ENCODE measurements around the gene IFT122. TPM values are rescaled to one million over a fixed set of nuclear protein-coding genes. Genes with fewer than 3 reads are reported as not detected.
"Not testable (repeated sequence)": the region's sequence is repeated elsewhere in the genome, so short reads cannot be mapped to it uniquely, and the experiment has no call there.

Gene IFT122
- total and polyA plus RNA-seq, 3 donors from 2014 or later, result 125 to 218 (median 168) TPM

DNA sequence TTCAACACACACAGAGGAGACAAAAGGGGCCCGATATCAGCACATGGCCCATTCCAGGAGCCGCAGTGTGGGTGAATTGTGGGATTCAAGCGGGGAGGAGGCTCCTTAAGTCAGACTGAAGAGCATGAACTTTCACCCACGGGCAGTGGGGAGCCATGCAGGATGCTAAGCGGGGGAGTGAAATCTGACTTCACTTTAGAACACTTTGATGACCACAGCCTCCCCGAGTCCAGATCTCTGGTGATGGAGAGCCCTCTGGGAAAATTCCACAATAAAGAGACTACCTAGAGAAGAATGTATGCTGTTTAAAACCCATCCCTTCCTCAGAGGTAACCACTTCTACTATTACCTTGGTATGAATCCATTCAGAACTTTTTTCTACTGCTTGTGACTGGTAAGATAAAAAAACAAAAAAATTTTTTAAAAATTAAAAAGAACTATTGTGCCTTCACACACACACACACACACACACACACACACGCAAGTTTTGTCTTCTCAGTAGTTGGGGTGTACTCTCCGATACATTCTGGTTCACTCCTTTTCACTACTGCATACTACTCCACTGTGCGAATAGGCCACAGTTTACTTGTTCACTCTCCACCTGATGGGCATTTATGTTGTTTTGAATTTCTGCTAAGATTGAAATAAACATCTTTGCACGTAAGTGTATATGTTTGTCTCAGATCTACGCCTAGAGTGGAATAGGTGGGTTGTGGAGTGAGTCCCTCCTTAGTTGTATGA lies 100.9 kb downstream of the IFT122 start:
- Histone ChIP-seq H3K9me3 (no peaks in the 10 kb centered on the region), H3K27me3 (no peaks in the 10 kb centered on the region), H3K4me3 (no peak overlapping the region), H3K4me1 (peaks cover 4% of the 10 kb centered on the region), H3K36me3 (ENCODE audit: low read depth, missing control alignments) (no peaks in the 10 kb centered on the region), H3K27ac (no peak overlapping the region)
- intact Hi-C loops (cut with DNase I; ENCODE audit: low total_unique reads), result no loop called here
- no peak for DNase-seq
- WGBS, 2 donors, result 84 to 90% methylated on average over 11 of the region's 11 CpGs
- TF ChIP-seq, protein P1, sequence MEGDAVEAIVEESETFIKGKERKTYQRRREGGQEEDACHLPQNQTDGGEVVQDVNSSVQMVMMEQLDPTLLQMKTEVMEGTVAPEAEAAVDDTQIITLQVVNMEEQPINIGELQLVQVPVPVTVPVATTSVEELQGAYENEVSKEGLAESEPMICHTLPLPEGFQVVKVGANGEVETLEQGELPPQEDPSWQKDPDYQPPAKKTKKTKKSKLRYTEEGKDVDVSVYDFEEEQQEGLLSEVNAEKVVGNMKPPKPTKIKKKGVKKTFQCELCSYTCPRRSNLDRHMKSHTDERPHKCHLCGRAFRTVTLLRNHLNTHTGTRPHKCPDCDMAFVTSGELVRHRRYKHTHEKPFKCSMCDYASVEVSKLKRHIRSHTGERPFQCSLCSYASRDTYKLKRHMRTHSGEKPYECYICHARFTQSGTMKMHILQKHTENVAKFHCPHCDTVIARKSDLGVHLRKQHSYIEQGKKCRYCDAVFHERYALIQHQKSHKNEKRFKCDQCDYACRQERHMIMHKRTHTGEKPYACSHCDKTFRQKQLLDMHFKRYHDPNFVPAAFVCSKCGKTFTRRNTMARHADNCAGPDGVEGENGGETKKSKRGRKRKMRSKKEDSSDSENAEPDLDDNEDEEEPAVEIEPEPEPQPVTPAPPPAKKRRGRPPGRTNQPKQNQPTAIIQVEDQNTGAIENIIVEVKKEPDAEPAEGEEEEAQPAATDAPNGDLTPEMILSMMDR (IDR thresholded peaks at IDR 0.05), result no peak
- no peak for TF ChIP-seq POLR2A (IDR thresholded peaks at IDR 0.05)

DNA sequence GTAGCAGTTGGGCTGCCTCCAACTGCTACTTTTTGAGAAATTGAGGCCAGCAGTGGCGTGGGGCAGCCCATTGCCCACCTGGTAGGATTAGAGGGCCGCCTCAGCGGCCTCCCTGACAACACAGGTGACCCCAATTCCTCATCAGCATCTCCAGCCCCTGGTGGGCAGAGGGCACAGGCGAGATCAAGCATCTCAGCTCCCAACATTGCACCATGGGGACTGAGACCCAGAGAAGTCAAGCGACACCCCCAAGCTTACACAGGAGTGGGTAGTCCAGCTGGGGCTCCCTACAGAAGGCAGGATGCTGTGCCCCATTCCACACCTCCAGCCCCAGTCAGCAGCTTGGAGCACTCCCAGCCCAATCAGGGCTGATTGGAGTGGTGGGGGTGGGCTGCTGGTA lies 102.7 kb downstream of the IFT122 start:
- TF ChIP-seq, protein P1 (IDR thresholded peaks at IDR 0.05), result no peak
- no peak for TF ChIP-seq POLR2A (IDR thresholded peaks at IDR 0.05)
- H3K9me3 ChIP-seq, result no peaks in the 10 kb centered on the region
- intact Hi-C loops (cut with DNase I; ENCODE audit: low total_unique reads), result no loop called here
- H3K36me3 ChIP-seq (ENCODE audit: low read depth, missing control alignments), result no peaks in the 10 kb centered on the region
- WGBS, 2 donors, result 97 to 100% methylated on average over 1 to 4 of the region's 5 CpGs
- H3K27ac ChIP-seq, result no peak overlapping the region
- H3K4me1 ChIP-seq, result no peaks in the 10 kb centered on the region
- H3K27me3 ChIP-seq, result no peaks in the 10 kb centered on the region
- no peak for DNase-seq
- no peak overlapping the region for H3K4me3 ChIP-seq

DNA sequence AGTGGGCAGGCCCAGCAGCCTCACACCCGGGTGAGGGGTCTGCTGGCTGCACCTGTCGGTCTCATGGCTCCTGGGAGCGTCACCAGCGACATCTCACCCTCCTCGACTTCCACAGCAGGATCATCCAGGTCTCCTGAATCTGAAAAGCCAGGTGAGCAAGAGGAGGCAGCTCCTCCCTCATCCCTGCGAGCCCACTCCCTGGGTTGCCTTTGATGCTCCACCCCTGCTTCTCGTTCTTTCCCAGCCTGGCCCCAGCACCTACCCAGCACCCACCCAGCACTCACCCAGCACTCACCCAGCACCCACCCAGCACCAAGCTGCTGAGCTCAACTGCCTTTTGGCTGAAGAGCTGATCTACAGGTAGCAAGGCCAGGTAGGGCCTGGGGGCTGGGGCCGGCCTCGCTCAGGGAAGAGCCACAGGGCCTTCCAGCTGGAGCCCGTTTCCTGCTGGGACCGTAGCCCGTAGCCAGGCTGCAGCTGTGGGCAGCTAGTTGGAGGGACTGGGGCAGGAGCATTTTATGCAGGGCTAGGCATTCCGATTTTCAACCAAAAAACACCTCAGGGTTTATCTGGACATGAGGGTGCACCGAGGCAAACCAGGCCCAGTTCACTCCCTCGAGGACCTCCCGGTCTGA lies 103.2 kb downstream of the IFT122 start, which contains the start of gene H1-8:
Gene H1-8 (plus strand): TSS at position 20 of the 635 bp plus-strand sequence. CDS start 44 bp downstream, at position 64.
- intact Hi-C loops (cut with DNase I; ENCODE audit: low total_unique reads), result no loop called here
- WGBS, 2 donors, result 91 to 96% methylated on average over 9 to 16 of the region's 16 CpGs
- no peak for TF ChIP-seq POLR2A (IDR thresholded peaks at IDR 0.05)
- TF ChIP-seq, protein P1 (IDR thresholded peaks at IDR 0.05), result no peak
- no peaks in the 10 kb centered on the region for H3K4me1 ChIP-seq
- DNase-seq, result no peak
- no peaks in the 10 kb centered on the region for H3K9me3 ChIP-seq
- H3K27ac ChIP-seq, result no peak within 1 kb of the TSS
- H3K36me3 ChIP-seq (ENCODE audit: low read depth, missing control alignments), result no peaks in the 10 kb centered on the region
- H3K27me3 ChIP-seq, result no peaks in the 10 kb centered on the region
- no peak within 1 kb of the TSS for H3K4me3 ChIP-seq

DNA sequence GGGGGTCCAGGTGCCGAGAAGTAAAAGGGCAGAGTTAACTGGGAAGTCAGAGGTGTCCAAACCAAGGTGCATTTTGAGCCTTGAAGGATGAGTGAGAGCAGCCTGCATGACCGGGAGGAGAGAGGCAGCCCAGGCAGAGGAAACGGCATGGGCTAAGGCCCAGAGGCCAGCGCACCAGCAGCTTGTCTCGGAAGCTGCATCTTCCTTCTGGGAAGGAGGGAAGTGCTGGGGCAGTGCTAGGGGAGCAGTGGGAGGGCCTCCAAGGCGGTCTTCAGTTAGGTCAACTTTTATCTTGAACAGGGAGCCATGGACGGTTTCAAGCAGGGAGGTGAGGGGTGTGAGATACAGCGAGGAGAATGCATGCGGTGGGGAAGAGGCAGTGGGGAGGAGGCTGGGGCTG lies 104.0 kb downstream of the IFT122 start:
- intact Hi-C loops (cut with DNase I; ENCODE audit: low total_unique reads), result no loop called here
- no peak for TF ChIP-seq POLR2A (IDR thresholded peaks at IDR 0.05)
- TF ChIP-seq, protein P1 (IDR thresholded peaks at IDR 0.05), result no peak

DNA sequence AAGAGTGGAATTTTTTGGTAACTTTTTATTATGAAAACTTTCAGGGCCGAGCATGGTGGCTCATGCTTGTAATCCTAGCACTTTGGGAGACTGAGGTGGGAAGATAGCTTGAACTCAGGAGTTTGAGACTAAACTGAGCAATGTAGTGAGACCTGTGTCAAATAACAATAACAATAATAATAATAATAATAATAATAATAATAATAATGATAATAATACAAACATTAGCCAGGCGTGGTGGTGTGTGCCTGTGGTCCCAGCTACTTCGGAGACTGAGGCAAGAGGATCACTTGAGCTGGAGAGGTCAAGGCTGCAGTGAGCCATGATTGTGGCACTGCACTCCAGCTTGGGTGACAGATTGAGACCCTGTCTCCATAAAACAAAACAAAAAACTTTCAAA lies 105.9 kb downstream of the IFT122 start:
- H3K36me3 ChIP-seq (ENCODE audit: low read depth, missing control alignments); H3K27ac ChIP-seq; H3K4me1 ChIP-seq; DNase-seq; H3K4me3 ChIP-seq; H3K9me3 ChIP-seq; H3K27me3 ChIP-seq; intact Hi-C loops (cut with DNase I; ENCODE audit: low total_unique reads): not testable (repeated sequence)
- WGBS, 2 donors, result 93 to 96% methylated on average over 3 of the region's 3 CpGs

More for the DNA sequence above, 104.0 kb downstream of the IFT122 start:
- no peak for DNase-seq
- 82 to 86% methylated on average over 9 of the region's 9 CpGs for WGBS, 2 donors
- Histone ChIP-seq H3K4me3 (no peak overlapping the region), H3K27me3 (no peaks in the 10 kb centered on the region), H3K9me3 (no peaks in the 10 kb centered on the region), H3K27ac (no peak overlapping the region), H3K4me1 (no peaks in the 10 kb centered on the region), H3K36me3 (ENCODE audit: low read depth, missing control alignments) (no peaks in the 10 kb centered on the region)

All from testis (tissue), 3 donors.